GM23248 (cell line): Measurements from ENCODE around the gene ABLIM1. TPM values are rescaled to one million over a fixed set of nuclear protein-coding genes. Genes with fewer than 3 reads are reported as not detected.

ENCODE experiments used
- DNase-seq: peaks from one replicate; pipeline ENCODE4 v3.0.0-alpha.2; 2015
- H2AFZ ChIP-seq: fragments of 200-600 bp; sonication (generic); 2 replicates; pipeline ENCODE4 v1.6.1; 2016; ENCODE audit warnings: antibody characterized with exemption
- H3F3A ChIP-seq: fragments of 200-600 bp; sonication (generic); 2 replicates; pipeline ENCODE4 v1.6.1; 2016; ENCODE audit warnings: mild to moderate bottlenecking, antibody characterized with exemption, mixed run types; ENCODE audit not compliant: insufficient read depth
- H3K27ac ChIP-seq: fragments of 200-600 bp; sonication (generic); 2 replicates; pipeline ENCODE4 v1.5.1; 2016; ENCODE audit warnings: mild to moderate bottlenecking
- H3K27me3 ChIP-seq: fragments of 200-600 bp; sonication (generic); replicated peaks from 2 replicates; pipeline ENCODE4 v1.6.1; 2016; ENCODE audit warnings: mild to moderate bottlenecking; ENCODE audit not compliant: insufficient read depth
- H3K36me3 ChIP-seq: fragments of 200-600 bp; sonication (generic); 2 replicates; pipeline ENCODE4 v1.6.1; 2016; ENCODE audit warnings: low read depth, mild to moderate bottlenecking
- H3K4me1 ChIP-seq: fragments of 200-600 bp; sonication (generic); 2 replicates; pipeline ENCODE4 v1.6.1; 2016; ENCODE audit warnings: mild to moderate bottlenecking; ENCODE audit not compliant: insufficient read depth
- H3K4me2 ChIP-seq: fragments of 200-600 bp; sonication (generic); one replicate; pipeline ENCODE4 v1.6.1; 2016; ENCODE audit warnings: mild to moderate bottlenecking; ENCODE audit not compliant: unreplicated experiment
- H3K4me3 ChIP-seq: fragments of 200-600 bp; sonication (generic); 2 replicates; pipeline ENCODE4 v1.5.1; 2016; ENCODE audit warnings: mild to moderate bottlenecking
- H3K79me2 ChIP-seq: fragments of 200-600 bp; sonication (generic); 2 replicates; pipeline ENCODE4 v1.6.1; 2016; ENCODE audit warnings: mild to moderate bottlenecking; ENCODE audit not compliant: insufficient read depth
- H3K9ac ChIP-seq: fragments of 200-600 bp; sonication (generic); 2 replicates; pipeline ENCODE4 v1.6.1; 2016; ENCODE audit warnings: mild to moderate bottlenecking
- H3K9me2 ChIP-seq: fragments of 200-600 bp; sonication (generic); 2 replicates; pipeline ENCODE4 v1.6.1; 2016; ENCODE audit warnings: mixed run types, mild to moderate bottlenecking, moderate library complexity; ENCODE audit not compliant: insufficient read depth
- H3K9me3 ChIP-seq: fragments of 200-600 bp; sonication (generic); one replicate; pipeline ENCODE4 v1.6.1; 2017; ENCODE audit warnings: low read depth
- H4K20me1 ChIP-seq: fragments of 200-600 bp; sonication (generic); 2 replicates; pipeline ENCODE4 v1.6.0; 2016; ENCODE audit not compliant: insufficient read depth
- EZH2 ChIP-seq: fragments of 200-600 bp; sonication (generic); IDR thresholded peaks from 2 replicates; pipeline ENCODE4 v1.6.1; 2018; ENCODE audit warnings: antibody characterized with exemption, mild to moderate bottlenecking; ENCODE audit not compliant: insufficient read depth, poor library complexity, severe bottlenecking
- EZH2phosphoT487 ChIP-seq: fragments of 200-600 bp; sonication (generic); IDR thresholded peaks from 2 replicates; pipeline ENCODE4 v1.6.1; 2018; ENCODE audit warnings: antibody characterized with exemption, moderate library complexity, mild to moderate bottlenecking, low read depth; ENCODE audit not compliant: insufficient read depth
- WGBS, 2 experiments: methylation state at CpG; one replicate each; pipeline ENCODE4 v1.1.6; 2015 to 2017; ENCODE audit warnings: low lambda C conversion rate in 2 of 2, low coverage in 1 of 2; ENCODE audit errors: missing lambda C conversion rate in 2 of 2; 5-methylcytosine and 5-hydroxymethylcytosine counted together
- in situ Hi-C: fragments of 300-500 bp; cut with MboI; formaldehyde crosslinking; loops from 2 replicates; pipeline ENCODE4 v1.15.0; 2020
- polyA plus RNA-seq: library from polyadenylated mRNA; unstranded; fragments of >200 nt; fragmentation: Nextera tagmentation; extraction: Ambion mirVana; gene quantifications from 2 replicates; pipeline ENCODE4 v1.2.1, GENCODE V29; 2016
- total RNA-seq: library from RNA; depleted of rRNA; stranded (reverse); fragments of >200 nt; shearing (Covaris generic); gene quantifications from 2 replicates; pipeline ENCODE4 v1.2.3, GENCODE V29; 2014

ABLIM1 gene
- total and polyA plus RNA-seq, 2 experiments from 2014 or later: 0.54 to 0.78 TPM

- no peak for DNase-seq
- no peaks in the 10 kb centered on the region; the same call in 1 of the 2 replicates for H3K27me3 ChIP-seq
- H2AFZ ChIP-seq: no peak overlapping the region
- in situ Hi-C loops: no loop called here
- no peak overlapping the region for H3K27ac ChIP-seq
- WGBS, 2 experiments: 74 to 76% methylated on average over 10 of the region's 10 CpGs
- H3K4me2 ChIP-seq: no peak overlapping the region
- peaks cover 11% of the 10 kb centered on the region; the same call in 1 of the 2 replicates for H3F3A ChIP-seq
- H3K4me3 ChIP-seq: no peak overlapping the region
- no peaks in the 10 kb centered on the region for H4K20me1 ChIP-seq
- H3K4me1 ChIP-seq: peaks cover 18% of the 10 kb centered on the region
- H3K79me2 ChIP-seq: no peaks in the 10 kb centered on the region
- no peaks in the 10 kb centered on the region for H3K36me3 ChIP-seq
- H3K9me2 ChIP-seq: no peaks in the 10 kb centered on the region
- no peak for TF ChIP-seq EZH2
- TF ChIP-seq EZH2phosphoT487: no peak
- no peak overlapping the region for H3K9ac ChIP-seq
- H3K9me3 ChIP-seq: no peaks in the 10 kb centered on the region
Measured at GRCh38 chr10:114683162-114683561, 25.1 kb upstream of the ABLIM1 start.

DNA sequence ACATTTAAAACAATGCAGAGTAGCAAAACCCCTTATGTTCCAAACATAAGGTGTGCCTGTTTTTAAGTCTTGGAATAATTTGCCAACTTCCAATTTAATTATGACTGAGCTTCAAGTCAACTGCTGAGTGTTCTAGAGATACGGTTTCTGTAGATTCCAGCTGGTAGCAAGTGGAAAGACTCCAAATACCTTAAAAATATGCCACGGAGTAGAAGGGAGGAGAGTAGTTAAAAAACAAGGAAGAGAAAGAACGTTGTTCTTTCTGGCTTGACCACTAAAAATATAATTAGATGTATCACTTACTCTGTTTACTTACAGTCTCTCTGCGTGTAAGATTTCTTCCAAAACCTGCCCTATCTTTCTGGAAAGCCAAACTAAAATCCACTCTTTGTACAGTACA is 24.5 kb upstream of the ABLIM1 start:
- no peak for DNase-seq
- Histone ChIP-seq H3K4me1 (peaks cover 18% of the 10 kb centered on the region), H3K27me3 (no peaks in the 10 kb centered on the region; the same call in none of the 2 replicates), H4K20me1 (no peaks in the 10 kb centered on the region), H3K4me3 (no peak overlapping the region), H3K4me2 (no peak overlapping the region), H3K27ac (no peak overlapping the region), H3K9ac (no peak overlapping the region), H3K9me3 (no peaks in the 10 kb centered on the region), H3K9me2 (no peaks in the 10 kb centered on the region), H3F3A (peaks cover 11% of the 10 kb centered on the region; the same call in 1 of the 2 replicates), H3K36me3 (no peaks in the 10 kb centered on the region), H2AFZ (no peak overlapping the region), H3K79me2 (no peaks in the 10 kb centered on the region)
- TF ChIP-seq EZH2 (no peak), EZH2phosphoT487 (no peak)
- 12 to 19% methylated on average over 4 of the region's 4 CpGs for WGBS, 2 experiments
- in situ Hi-C loops: no loop called here

- no peaks in the 10 kb centered on the region for H4K20me1 ChIP-seq
- WGBS, 2 experiments: 41 to 45% methylated on average over 3 of the region's 3 CpGs
- H3K9ac ChIP-seq: no peak overlapping the region
- H3K9me2 ChIP-seq: no peaks in the 10 kb centered on the region
- H3F3A ChIP-seq: peaks cover 11% of the 10 kb centered on the region; the same call in 1 of the 2 replicates
- no peak overlapping the region for H2AFZ ChIP-seq
- H3K9me3 ChIP-seq: no peaks in the 10 kb centered on the region
- no peak overlapping the region for H3K27ac ChIP-seq
- no peak for DNase-seq
- no peaks in the 10 kb centered on the region for H3K36me3 ChIP-seq
- no peak for TF ChIP-seq EZH2
- no peak for TF ChIP-seq EZH2phosphoT487
- H3K4me2 ChIP-seq: no peak overlapping the region
- no peaks in the 10 kb centered on the region for H3K79me2 ChIP-seq
- no peak overlapping the region for H3K4me3 ChIP-seq
- H3K27me3 ChIP-seq: no peaks in the 10 kb centered on the region; the same call in none of the 2 replicates
- in situ Hi-C loops: no loop called here
- peaks cover 18% of the 10 kb centered on the region for H3K4me1 ChIP-seq
Measured at GRCh38 chr10:114682121-114682520, 24.0 kb upstream of the ABLIM1 start.

GRCh38 chr10:114681542-114681941 is 23.5 kb upstream of the ABLIM1 start:
- Histone ChIP-seq H3K27me3 (no peaks in the 10 kb centered on the region; the same call in none of the 2 replicates), H3K4me2 (no peak overlapping the region), H2AFZ (no peak overlapping the region), H3K27ac (no peak overlapping the region), H3K79me2 (no peaks in the 10 kb centered on the region), H3K4me3 (no peak overlapping the region), H3K36me3 (no peaks in the 10 kb centered on the region), H3K4me1 (peaks cover 18% of the 10 kb centered on the region), H3F3A (peaks cover 11% of the 10 kb centered on the region; the same call in 1 of the 2 replicates), H3K9ac (no peak overlapping the region), H4K20me1 (no peaks in the 10 kb centered on the region), H3K9me2 (no peaks in the 10 kb centered on the region), H3K9me3 (no peaks in the 10 kb centered on the region)
- in situ Hi-C loops: no loop called here
- 61 to 64% methylated on average over 5 of the region's 5 CpGs for WGBS, 2 experiments
- no peak for TF ChIP-seq EZH2phosphoT487
- TF ChIP-seq EZH2: no peak
- no peak for DNase-seq
